T follicular helper cell (primary cell): ENCODE measurements around the gene B3GALT6.

Experiments
- DNase-seq: peaks from one replicate; pipeline ENCODE4 v3.0.0-alpha.2; 2020; ENCODE audit warnings: low read depth

B3GALT6 gene

DNA sequence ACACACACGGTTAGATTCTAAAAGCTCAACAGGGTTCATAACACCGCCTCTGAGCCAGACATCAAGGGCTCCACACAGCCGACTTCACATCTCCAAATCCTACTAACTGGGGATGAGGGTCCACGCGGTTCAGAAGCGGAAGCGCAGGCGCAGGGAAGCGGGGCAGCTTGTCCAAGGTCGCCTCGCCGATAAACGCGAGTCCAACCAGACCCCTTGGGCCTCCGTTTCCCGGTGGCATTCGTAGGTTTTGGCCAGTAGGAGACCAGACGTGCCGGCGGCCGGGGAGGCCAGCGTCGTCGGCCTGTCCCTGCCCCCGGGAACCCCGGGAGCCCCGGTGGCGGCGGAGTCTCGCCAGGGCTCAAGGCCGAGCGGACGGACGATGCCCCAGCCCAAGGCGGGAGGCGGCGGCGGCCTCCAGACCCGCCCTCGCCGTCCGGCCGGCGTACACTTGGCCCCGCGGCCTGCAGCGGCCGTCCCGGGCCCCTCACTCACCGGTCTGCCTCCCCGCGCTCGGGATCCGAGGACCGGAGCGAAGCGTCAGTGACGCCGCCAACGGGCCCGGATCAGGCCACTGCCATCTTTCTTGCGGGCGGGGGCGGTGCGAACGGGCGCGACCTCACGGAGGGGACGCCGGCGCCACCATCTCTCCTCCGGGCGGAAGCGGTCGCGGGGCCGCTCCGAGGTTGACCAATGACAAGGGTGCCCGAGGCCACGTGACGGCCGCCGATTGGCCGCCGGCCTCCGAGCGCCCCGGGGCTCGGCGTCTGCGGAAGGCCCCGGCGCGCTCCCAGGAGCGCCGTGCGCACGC is 433 bp upstream of the B3GALT6 start, which contains the start of gene SDF4:
TSS of gene SDF4 (minus strand) at position 602 of the 808 bp plus-strand sequence. CDS start 3,229 bp downstream, outside the sequence.
- peak; percentile 95 for DNase-seq

DNA sequence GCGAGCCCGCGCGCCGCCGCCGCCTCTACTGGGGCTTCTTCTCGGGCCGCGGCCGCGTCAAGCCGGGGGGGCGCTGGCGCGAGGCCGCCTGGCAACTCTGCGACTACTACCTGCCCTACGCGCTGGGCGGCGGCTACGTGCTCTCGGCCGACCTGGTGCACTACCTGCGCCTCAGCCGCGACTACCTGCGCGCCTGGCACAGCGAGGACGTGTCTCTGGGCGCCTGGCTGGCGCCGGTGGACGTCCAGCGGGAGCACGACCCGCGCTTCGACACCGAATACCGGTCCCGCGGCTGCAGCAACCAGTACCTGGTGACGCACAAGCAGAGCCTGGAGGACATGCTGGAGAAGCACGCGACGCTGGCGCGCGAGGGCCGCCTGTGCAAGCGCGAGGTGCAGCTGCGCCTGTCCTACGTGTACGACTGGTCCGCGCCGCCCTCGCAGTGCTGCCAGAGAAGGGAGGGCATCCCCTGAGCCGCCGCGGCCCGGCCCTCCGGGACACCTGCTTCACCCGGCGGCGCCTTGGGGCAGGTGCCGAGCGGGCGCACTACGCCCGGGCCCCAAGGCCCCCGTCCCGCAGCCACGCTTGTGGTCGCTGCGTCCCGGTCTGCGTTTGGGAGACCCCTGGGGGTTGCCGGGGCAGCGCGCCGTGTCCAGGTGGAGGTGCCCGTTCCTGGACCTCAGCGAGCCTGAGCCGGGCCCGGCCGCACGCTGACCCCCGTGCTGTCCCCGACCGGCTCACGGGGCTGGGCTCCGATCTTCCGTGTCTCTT is 944 bp downstream of the B3GALT6 start:
- DNase-seq, result no peak

DNA sequence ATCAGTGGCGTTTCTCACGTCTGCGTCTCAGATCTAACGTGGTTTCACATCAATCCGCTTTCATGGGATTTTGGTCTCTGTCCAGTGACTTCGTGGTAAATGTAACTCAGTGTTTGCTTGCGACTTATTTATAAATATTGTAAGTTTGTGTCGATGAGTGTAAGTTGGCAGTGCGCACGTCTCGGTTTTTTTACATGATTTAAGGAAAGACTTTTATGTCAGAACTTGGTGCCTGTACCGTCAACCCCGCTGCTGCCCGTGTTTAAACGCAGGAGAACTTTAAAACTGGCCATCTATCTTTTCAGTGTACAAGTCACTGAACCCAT is 1.5 kb downstream of the B3GALT6 start:
- DNase-seq, result no peak

DNA sequence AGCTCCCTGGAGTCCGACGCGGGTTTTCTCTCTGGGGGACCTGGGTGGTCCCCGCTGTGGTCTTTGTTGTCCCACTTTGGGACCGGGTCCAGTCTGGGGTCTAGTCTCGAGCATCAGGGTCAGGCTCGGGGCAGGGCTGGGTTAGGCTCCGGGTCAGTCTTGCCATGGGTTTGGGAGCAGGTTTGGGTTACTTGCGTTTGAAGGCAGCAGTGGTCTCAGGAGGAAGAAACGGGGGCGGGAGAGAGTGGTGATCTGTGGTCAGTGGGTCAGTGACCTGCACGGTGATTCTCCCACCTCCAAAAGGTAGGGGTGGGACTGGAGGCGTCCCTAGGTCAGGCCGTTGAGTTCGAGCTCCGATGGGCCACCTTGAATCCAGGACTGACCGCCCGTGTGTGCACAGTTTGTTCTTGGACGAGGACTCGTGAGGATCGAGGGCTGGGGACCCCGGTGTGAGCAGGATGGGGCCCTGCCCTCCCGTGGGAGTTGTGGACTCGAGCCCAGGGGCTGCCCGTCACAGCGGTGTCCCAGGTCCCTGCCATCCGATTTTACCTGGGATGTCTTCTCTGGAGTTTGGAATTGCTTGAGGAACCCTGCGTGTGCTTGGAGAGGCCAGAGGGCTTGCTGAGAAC is 2.3 kb downstream of the B3GALT6 start:
- DNase-seq, result no peak

DNA sequence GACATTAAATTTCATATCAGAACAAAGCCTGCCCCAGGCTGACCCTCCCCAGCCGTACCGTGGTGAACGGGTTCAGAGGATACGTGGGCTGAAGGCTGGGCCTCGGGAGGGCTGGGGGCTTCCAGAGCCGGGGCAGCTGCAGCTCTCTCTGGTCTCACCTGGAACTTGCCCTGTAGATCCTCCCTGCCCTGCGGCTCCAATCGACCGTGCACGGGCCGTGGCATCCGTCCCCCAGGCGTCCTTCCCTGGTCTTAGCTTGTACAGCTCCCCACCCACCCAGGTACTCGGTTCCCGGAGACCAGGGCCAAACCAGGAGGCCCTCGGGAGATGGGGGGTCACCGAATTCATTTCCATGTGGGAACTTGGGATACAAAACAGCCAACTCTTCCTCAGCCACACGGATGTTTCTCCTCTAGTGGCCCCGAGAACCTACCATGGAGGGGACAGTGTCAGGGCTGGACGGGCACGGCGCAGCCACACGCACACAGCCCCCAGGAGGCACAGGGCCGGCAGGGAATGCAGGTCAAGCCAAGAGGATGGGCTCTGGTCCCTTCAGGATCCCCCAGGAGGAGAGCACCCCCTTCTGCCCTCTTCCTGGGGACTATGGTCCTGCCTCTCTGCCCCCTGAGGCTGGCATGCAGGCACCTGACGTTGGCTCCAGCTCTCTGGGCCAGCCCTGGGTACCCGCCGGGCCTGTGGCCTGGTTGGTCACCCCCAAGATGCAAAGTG is 3.1 kb downstream of the B3GALT6 start:
- no peak for DNase-seq

DNA sequence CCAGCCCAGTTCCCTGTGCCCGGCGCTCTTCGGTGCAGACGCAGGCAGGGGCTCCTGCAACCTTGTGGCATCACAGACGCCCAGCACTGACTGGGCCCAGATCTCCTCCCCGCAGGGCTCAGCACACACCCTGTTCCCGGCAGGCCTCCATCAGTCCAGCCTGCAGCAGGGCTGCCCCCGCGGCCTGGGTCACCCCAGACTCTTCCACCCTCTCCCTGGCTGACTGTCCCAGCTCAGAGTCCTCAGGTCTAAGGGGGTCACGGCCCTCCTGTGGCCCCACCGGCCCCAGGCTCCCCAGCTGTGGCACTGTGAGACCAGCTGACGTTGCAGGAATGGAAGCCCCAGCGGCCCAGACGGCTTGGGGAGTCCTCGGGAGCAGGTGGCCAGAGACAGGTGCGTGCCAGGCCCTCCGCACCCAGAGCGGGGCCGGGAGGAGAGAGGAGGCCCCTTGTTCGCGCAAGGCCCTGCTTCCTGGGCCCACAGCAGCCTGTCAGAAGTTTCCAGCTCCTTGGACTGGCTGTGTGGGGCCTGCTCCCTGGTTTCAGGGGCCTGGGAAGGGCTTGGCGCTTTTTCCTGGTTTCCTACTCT is 4.2 kb downstream of the B3GALT6 start:
- DNase-seq, result no peak

DNA sequence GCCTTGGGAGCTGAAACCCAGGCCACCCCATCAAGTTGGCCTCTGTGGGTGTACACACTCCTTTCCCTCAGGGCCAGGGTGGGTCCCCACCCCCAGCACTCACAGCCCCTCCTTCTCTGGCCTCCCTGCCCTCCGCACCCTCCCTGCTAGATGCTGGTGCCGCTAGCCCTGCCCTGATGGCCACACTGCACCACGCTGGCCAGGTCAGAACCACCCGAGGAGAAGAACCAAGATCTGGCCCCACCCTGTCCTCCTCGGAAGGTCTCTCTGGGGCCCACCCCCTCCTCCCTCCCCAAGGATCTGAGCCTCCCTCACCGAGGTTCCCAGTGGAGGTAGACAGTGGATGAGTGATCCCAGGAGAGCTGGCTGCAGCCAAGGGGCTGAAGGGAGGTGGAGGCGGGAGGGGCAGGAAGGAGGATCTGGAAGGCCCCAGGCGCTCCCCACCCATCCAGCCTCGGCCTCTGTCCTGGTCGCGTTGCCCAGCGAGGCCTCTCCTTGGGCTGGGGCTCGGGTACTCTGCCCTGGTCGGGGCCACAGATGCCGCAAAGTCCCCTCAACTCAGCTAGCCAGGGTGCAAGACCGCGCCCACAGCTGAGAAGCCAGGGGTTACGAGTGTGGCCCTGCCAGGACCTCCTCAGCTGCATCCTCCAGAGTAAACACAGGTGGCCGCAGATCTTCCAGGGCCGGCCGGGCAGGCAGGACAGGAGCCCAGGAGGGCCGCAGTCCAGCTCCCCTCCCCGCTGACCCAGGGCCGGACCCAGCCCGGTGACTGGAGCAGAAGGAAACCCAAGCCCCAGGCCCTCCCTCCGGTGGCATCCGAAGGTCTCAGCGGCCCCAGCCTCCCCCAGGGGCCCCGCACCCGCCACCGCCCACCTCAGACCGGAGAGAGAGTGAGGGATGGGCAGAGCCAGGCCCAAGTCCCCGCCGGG is 5.2 kb downstream of the B3GALT6 start:
- no peak for DNase-seq

DNA sequence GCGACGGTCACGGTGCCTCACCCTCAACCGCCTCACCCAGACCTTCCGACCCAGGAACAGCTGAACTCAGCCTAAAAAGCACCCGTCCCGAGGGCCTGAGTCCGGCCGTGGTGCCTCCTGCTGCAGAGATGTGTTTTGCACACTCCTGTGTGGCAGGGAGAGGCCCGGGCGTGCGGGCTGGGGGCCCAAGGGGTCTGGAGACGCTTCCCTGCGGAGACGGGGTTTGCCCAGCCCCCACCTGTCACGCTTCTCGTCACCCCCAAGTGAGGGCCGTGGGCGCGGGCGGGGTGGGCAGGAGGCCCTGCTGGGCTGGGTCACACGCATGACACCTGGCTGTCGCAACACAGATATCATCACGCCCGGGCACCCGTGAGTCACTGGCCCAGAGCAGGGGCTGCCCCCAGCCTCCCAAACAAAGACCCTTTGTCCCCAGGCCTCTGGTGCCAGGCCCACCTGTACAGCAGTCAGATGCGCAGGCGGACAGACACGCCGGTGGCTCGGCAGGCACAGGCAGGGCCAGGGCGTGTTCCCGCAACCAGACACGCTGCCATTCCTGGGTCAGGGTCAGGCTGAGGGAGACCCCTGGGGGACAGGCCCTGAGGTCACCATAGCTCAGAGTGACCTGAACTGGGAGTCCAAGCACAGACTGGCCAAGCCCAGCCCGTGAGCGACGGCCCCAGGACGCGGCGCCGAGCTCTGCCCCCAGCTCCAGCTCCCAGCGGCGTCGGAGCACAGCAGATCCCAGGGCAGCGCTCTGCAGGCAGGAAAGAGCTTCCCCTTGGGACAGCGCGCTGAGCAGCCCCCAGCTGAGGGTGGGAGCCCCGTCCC is 6.1 kb downstream of the B3GALT6 start:
- DNase-seq, result no peak

DNA sequence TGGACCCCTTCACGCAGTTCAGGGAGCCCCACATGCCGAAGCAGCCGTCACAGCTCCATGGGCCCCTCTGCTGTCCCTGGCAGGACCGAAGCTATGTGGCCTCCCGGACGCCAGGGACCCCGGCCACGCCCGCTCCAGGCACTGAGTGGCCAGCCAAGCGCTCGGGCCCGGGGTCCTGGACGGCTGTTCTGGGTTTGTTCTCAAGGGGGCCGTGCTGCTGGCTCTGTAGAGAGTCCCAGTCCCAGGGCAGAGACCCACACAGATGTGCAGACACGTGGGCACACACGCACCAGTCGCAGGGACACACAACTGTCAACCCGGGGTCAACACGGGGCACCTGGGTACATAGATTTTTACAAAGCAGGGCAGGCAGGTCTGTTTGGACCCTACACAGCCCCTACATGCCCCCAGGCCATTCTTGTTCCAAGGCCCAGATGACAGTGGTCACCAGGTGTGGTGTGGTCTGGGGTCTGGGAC is 6.7 kb downstream of the B3GALT6 start:
- DNase-seq, result no peak

DNA sequence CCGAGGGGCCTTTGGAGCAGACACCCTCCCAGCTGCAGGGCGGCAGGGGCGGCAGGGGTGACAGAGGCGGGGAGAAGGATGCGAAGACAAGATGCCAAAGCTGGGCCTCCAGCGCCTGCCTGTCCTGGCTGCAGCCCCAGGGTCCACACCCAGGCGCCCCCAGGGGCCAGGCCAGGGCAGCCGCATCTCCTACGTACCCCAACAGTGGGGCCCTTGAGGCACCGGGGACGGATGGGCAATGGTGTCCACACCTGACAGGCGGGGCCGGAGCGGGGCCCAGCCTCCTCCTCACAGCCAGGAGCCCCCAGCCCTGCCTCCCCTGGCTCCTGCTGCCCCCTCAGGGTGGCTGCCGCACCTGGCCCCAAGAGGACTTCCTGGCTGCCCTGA is 7.2 kb downstream of the B3GALT6 start:
- no peak for DNase-seq

DNA sequence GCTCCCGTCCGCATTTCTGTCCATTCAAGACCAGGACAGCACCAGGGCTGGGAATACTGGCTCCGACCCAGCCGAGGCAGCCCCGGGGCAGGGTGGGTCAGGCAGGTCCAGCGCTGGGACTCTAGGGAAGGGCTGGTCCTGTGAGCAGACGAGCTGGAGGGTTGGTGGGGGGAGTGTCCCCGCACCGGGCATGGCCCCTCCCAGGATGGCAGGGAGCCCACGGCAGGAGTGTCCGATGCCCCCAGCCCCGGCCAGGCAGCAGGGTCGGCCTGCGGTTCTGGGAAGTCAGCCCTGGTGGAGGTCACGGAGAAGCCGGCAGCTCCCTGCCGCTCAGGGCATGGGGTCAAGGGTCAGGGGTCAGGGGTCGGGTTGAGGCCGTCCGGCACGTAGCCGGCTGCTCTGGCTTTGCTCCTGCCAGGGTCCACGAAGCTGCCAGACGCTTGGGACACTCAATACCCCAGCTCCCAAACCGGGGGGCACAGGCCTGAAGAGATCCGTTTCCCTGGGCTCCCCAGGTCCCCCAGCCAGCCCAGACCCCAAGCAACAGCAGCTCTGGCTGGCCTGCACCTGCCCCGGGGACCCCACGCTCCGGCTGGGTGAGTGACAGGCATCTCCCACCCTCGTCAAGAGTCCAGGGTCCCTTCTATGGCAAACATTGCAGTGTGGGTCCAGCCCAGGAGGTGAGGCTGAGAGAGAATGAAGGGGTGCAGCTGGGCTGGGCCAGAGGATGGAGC is 7.7 kb downstream of the B3GALT6 start:
- DNase-seq, result no peak

DNA sequence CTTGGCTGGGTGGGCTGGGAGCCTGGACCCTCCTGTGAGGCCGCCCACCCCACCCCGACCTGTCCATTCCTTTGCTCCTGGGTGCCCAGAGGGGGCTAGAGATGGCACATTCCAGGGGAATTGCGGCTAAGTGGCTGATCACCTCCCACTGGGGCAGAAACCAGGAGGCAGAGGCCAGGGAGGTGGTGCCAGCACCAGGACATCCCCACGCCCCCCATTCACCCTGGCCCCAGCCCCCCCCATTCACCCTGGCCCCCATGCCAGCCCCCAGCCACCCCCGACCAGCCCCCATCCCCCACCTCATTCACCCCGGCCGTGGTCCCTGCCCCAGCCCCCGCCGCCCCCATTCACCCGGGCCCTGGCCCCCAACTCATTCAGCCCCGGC is 8.3 kb downstream of the B3GALT6 start:
- no peak for DNase-seq

DNA sequence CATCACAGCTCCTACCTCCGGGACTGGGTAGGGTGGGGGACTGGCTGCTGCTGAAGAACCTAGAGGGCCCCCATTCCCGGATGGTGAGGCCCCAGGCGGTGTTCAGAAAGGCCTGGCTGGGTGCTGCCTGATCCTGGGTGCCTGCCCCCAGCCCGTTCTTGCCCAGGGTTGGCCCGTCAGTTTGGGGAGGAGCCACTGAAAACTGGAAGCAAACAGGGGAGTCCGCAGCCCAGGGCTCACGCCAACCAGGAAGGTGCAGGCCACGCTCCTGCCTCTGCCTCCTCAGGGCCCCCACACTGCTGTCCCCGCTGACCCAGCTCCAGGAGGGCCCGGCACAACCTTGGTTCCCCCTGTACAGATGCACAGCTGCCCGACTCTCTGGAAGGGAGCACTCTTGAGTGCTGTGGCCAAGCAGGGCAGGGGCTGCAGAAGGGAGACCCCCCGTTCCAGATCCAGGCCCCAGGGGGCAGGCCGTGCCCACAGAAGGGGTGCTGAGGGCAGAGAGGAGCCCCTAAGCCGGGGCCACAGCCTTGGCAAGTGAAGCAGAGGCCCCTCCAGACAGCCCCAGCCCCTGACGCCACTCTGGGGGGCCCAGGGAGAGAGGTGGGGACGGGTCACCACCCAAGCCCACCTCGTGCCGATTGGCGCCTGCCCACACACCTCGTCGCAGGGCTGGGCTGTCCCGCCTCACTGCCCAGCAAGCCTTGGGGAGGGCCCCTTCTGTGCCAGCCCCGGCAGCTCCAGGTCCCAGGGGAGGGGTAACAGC is 9.0 kb downstream of the B3GALT6 start:
- DNase-seq, result no peak

DNA sequence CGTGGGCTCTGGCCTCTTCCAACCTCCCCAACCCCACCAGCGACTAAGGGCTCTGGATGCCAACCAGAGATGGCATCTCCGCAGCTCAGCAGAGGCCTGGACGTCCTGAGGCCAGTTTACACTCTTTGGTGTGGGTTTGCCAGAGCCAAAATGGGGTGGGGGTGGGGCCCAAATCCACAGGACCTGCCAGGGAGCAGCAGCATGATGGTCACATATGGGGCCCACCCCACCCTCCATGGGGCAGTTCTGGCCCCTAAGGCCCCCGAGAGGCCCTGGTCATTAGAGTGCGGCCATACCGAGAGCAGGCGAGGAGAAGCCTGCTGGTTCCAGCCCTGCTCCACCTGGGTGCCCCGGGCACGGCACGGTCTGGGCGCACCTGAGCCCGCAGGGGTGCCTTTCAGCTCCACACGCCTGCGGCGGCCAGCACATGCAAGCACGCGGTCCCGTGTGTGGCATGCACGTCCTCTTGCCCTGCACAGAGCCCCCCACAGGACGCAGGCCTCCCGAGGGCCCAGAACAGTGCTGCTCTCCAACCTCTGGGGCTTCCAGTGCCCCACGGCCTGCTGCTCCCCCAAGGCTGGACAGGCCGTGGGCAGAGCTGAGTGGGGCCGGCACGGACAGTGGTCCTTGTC is 9.7 kb downstream of the B3GALT6 start:
- DNase-seq, result no peak

DNA sequence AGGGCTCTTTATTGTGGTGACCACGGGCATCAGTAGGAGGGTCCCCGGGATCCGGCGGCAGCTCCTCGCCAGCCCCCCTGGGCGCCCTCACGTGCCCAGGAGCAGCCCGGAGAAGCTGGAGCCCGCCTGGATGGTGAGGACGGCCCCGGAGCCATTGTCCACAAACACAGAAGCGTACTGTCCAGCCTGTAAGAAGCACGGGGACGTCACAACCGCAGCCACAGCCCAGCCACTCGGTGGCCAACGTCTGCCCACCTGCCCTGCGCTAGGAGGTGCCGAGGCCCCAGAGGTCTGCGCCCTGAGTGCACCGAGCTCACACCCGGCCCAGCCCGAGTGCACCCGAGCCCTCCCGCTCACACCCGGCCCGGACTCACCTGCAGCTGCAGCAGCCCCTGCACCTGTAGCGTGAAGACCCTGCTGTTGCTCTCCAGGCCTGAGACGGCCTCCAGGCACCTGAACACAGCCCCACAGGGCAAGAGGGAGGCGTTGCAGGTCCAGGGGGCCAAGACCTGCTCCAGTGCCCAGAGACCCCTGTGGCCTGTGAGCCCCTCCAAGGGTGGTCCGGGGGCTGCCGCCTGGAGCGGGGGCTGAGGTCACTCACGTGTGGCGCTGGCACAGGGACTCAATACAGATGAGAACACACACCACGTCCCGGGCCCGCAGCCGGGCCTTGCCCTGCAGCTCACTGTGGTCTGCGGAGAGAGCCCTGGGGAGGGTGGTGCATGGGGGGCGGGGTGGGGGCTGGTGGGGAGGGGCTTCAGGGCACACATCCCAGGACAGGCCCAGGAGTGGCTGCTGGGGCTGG is 10.6 kb downstream of the B3GALT6 start:
- no peak for DNase-seq

DNA sequence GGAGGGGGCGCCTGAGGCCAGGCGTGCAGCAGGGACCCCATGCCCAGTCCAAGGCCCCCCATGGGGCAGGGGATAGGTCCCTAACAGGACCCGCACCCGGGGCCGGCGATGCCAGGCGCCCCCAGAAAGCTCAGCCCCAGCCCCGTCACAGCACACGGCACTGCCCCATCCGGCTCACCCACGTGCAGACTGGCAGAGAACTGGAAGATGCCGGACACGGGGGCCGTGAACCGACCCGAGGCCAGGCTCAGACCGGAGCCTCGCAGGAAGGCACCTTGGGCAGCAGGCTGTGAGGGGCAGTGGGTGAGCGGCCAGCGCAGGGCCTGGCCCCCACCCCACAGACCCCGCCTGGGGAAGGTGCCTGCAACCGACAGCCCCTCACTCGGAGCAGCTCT is 11.2 kb downstream of the B3GALT6 start:
- DNase-seq, result no peak

DNA sequence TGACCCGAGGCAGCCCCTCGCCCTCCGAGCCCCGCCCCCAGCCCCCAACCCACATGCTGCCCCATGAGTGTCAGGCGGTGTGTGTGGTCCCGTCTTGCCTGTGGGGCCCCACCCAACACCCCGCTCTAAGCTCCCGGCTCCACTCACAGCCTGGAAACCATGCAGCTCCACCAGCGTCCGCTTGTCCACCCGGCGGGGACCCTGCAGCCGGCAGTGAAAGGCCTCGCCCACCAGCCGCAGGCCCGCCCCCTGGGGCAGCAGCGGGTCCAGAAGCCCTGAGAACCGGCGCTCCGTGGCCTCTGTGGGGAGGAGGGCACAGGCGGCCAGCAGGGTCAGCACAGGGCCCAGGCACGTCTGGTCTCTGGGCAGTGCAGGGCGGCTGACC is 11.8 kb downstream of the B3GALT6 start:
- no peak for DNase-seq
